HG03135 (cell line): ENCODE data around the gene RCL1.
"Not testable (repeated sequence)": the region's sequence is repeated elsewhere in the genome, so short reads cannot be mapped to it uniquely, and the experiment has no call there.

Experiments
- ATAC-seq: cut with Tn5 transposase; IDR thresholded peaks from one replicate; pipeline ENCODE4 v1.9.1; 2021; ENCODE audit warnings: mild to moderate bottlenecking, moderate library complexity; ENCODE audit not compliant: unreplicated experiment

The RCL1 gene

GRCh38 chr9:4866239-4866969, 73.7 kb downstream of the RCL1 start:
- no peak for ATAC-seq

DNA sequence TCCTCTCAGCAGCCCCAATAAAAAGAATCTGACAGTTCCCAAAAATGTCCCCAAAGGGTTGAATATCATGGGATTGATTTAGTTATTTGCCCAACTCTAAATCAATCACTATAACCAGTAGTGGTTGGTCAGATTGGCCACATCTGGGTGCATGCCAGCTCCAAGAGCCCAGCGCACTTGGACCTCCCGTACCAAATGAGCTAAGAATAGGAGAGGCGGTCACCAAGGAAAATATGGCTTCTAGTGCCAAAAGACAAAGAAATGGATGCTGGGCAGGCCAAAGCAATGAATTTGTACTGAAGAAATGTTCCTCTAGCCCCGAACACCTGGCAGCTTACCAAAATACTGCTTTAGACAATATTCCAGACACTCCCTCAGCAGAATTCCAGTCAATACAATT, 80.3 kb downstream of the RCL1 start:
- ATAC-seq: no peak

- ATAC-seq: no peak
Measured at GRCh38 chr9:4875559-4875958, 82.8 kb downstream of the RCL1 start.

DNA sequence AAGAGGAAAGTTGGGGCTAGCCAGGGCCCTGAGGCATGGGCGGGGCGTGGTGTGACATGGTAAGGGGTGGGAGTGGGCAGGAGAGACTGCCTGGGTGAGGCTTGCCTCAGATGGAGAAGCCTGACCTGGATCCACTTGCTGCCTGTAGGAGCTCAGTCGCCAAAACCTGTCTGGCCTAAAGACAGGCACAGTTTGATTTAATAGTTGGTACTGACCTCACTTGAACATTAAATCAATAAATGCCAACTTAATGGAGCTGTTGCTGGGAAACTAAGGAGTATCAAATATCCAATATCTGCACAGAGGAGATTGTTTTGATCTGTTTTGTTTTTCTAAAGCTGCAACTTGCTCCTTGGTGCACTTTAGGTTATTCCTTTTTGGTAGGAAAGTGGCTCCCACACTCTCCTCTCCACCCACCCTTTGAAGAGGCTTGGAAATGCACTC, 86.4 kb downstream of the RCL1 start:
- ATAC-seq: no peak

GRCh38 chr9:4883326-4883873, 90.7 kb downstream of the RCL1 start:
- no peak for ATAC-seq

- ATAC-seq: peak; percentile 94
Measured at GRCh38 chr9:4886698-4887097, 94.0 kb downstream of the RCL1 start.

DNA sequence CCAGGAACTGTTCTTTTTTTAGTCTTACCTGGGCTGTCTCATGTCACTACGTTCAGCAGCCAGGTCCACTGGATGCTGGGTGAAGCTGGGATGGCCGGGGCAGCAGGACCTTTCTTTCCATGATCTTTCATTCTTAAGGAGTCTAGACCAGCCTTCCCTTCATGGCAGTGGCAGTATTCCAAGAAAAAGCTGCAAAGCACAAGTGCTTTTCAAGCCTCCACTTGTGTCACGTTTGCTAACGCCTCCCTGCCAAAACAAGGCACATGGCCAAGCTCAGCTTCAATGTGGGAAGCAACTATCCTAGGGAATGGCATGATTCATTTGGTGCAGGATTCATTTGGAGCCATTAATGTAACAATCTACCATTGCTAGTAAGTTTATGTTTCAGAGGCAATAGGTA, 94.8 kb downstream of the RCL1 start:
- no peak for ATAC-seq

DNA sequence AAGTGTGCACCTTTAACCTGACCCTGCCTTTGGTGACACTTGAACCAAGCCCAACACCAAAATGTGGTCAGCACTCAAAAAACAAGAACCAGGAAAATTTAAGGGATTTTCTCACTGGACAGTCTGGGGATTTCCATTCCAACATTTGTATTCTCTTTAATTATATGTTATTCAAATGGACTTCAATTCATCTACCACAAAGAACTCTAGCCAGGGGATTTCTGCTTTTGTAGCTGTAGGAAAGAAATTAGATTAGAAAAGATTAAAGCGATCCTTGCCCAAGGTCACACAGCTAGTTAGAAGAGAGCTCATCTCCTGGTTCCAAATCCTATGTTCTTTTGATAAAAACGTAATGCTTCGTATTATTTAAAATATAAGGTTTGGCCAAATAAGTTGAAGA, 97.5 kb downstream of the RCL1 start:
- ATAC-seq: no peak

DNA sequence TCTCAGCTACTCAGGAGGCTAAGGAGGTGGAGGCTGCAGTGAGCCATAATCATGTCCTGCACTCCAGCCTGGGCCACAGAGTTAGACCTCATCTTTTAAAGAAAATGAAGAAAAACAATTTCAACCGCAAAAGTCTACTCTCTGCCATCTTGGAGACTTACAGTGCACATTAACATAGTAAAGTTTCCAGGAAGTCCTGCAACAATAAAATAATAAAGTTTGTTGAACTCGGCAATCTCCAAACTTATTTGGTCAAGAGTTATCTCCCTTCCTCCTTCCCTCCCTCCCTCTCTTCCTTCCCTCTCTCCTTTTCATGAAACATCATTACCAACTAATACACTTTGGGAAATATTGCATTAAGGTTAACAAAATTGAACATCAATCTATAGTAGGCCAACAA, 98.2 kb downstream of the RCL1 start:
- no peak for ATAC-seq

DNA sequence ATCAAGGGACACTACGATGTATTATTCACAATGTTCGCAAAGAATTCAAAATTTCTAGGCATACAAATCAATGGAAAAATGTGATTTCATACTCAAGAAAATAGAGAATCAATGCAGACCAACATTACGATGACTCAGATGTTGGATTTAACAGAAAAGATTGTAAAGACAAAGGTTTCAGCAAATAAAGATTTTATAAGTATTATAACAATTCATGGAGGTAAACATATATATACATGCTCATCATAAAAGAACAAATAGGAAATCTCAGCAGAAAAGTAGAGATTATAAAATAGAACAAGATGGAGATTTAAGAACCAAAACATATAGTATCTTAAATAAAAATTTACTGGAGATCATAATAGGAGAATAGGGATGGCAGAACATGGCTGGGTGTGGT, 98.9 kb downstream of the RCL1 start:
- no peak for ATAC-seq

DNA sequence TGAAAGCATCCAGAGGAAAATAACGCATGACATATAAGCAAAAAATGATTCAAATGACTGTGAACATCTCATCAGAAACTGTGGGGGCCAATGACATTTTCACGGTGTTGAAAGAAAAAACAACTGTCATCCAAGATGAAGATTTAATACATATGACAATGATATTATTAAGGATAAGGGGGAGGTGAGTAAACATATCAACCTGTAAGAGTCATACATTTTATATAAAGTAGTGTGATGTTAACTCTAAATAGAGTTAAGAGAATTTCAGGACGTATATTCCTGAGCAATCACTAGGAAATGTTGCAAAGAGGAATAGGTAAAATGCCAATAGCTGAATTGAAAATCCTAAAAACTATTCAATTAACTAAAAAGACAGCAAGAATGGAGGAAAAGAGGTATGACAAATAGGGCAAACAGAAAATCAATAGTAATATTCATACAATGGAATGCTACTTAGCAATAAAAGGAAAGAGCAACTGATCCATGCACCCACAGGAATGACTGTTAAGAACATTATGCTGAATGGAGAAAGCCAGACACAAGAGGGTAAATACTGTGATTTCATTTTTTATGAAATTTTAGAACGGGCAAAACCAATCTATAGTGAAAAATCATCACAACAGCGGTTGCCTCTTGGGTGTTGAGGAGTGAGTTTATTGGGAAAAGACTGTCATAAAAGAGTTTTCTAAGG, 99.9 kb downstream of the RCL1 start:
- ATAC-seq: no peak

DNA sequence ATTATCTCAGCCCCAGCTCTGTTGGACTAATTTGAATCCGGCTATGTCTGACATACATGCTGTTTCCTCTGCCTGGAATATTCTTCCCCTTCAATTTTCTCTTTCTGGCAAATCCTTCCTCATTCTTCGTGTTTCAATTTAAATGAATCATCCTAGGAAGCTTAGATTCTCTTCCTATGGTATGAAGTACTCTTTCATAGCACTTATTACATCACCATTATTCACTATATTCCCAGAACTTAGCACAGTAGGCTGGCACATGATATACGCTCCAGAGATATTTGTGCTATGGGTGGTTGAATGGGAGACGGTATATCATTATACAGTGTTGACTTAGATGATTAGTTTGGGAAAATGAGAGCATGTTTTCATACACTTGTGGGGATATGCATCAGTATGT, 101.3 kb downstream of the RCL1 start:
- ATAC-seq: no peak

- ATAC-seq: not testable (repeated sequence)
Measured at GRCh38 chr9:4899853-4900252, 107.1 kb downstream of the RCL1 start.

DNA sequence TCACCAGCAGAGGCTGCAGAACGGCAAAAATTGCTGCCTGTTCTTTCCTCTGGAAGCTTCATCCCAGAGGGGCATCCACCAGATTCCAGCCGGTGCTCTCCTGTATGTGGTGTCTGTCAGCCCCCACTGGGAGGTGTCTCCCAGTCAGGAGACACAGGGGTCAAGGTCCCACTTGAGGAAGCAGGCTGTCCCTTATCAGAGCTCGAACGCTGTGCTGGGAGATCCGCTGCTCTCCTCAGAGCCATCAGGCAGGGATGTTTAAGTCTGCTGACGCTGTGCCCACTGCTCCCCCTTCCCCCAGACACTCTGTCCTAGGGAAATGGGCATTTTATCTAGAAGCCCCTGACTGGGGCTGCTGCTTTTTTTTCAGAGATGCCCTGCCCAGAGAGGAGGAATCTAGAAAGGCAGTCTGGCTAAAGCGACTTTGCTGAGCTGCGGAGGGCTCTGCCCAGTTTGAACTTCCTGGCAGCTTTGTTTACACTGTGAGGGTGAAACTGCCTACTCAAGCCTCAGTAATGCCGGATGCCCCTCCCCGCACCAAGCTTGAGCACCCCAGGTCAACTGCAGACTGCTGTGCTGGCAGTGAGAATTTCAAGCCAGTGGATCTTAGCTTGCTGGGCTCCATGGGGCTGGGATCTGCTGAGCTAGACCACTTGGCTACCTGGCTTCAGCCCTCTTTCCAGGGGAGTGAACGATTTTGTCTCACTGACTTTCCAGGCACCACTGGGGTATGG, 108.8 kb downstream of the RCL1 start:
- ATAC-seq: not testable (repeated sequence)

GRCh38 chr9:4902135-4902475, 109.4 kb downstream of the RCL1 start:
- ATAC-seq: no peak

GRCh38 chr9:4904322-4905134, 111.8 kb downstream of the RCL1 start:
- no peak for ATAC-seq

GRCh38 chr9:4905135-4905490, 112.4 kb downstream of the RCL1 start:
- ATAC-seq: no peak
